C4-2B (cell line): ENCODE measurements around the gene MICAL1.

Experiments
- CTCF ChIP-seq: fragments of 450-650 bp; conservative IDR thresholded peaks from 2 replicates; pipeline ENCODE4 v1.5.1; 2017; ENCODE audit warnings: mild to moderate bottlenecking
- ZFX ChIP-seq: fragments of 450-650 bp; IDR thresholded peaks from 2 replicates; pipeline ENCODE4 v1.6.1; 2017

GRCh38 chr6:109449064-109449794, 6.3 kb downstream of the MICAL1 start:
- no peak for TF ChIP-seq CTCF
- TF ChIP-seq ZFX = no peak
